GM18873 (cell line): ENCODE measurements around the gene RPS5.
"Not testable (repeated sequence)": the region's sequence is repeated elsewhere in the genome, so short reads cannot be mapped to it uniquely, and the experiment has no call there.

Experiments
- ATAC-seq: cut with Tn5 transposase; IDR thresholded peaks from one replicate; pipeline ENCODE4 v1.9.1; 2021; ENCODE audit warnings: mild to moderate bottlenecking, moderate library complexity, moderate number of reproducible peaks; ENCODE audit not compliant: unreplicated experiment, low FRiP score

The RPS5 gene

DNA sequence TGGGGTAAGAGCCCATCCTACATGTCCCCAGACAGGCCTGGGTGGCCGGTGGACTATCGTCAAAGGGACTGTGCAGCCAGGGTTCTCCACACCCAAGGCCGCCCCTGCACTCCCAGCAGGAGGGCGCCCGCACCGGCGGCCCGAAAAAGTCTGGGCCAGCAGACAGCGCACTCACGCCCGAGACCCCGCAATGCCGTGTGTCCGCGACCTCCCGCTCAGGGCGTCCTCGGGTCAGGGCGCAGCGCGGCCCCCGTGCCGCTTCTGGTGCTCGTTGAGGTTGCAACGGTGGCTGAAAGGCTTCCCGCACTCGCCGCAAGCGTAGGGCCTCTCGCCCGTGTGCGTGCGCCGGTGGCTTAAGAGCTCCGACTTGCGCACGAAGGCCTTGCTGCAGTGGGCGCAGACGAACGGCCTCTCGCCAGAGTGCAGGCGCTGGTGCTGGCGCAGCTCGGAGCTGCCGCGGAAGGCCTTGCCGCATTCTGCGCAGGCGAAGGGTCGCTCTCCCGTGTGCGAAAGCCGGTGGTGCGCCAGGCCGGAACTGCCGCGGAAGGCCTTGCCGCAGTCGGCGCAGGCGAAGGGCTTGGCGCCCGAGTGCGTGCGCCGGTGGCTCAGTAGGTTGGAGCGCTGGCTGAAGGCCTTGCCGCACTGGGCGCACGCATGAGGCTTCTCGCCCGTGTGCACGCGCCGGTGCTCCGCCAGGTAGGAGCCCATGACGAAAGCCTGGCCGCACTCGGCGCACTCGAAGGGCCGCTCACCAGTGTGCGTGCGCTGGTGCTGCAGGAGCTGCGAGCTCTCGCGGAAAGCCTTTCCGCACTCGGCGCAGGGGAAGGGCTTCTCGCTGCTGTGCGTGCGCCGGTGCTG is 30.9 kb upstream of the RPS5 start:
- ATAC-seq = no peak

DNA sequence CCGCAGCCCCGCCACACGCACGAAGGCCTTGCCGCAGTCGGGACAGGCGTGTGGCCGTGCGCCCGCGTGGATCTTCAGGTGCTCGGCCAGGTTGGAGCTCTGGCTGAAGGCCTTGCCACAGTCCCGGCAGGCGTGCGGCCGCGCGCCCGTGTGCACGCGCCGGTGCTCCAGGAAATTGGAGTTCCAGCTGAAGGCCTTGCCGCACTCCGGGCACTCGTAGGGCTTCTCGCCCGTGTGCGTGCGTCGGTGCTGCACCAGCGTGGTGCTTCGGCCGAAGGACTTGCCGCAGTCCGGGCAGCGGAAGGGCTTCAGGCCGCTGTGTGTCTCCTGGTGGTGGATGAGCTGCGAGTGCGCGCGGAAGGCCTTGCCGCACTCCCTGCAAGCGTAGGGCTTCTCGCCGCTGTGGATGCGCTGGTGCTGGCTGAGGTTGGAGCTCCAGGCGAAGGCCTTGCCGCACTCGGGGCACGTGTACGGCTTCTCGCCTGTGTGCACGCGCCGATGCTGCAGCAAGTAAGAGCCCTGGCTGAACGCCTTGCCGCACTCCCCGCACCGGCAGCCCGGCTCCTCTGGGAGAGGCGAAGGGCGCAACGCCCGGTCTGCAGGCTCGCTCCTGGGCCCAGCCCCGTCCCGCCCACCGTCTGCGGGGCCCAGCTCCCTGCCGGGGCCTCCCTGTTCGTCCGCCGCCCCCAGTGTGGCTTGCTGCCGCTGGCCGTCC is 30.1 kb upstream of the RPS5 start:
- ATAC-seq = no peak

DNA sequence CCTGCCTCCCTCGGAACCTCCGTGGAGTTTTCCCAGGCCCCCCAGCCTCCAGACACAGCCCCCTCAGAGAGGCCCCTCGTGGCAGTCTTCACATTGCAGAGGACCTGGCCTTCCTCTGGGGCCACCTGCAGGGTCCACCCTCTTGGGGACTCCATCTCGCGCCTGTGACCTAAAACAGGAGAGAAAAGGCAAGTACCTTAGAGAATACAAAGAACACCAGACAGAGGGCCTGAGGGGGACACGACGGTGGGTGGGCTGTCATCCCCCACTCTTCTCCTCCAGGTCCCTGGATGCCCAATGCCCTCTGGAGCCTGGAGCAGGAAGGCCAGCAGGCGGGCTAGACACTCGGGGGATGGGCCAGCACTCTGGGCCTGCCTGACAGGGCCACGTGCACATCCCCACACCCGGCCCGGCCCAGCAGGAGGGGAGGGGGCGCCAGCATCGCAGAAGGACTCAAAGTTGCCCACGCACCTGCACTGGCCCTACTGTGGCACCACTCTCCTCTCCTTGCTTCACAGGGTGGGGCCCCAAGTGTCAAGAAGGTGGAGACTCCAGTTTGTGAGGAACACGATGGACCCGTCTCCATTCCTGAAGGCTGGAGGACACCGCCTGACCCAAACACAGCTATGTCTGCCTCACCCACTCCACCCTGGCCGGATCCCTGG is 29.5 kb upstream of the RPS5 start:
- ATAC-seq = no peak

DNA sequence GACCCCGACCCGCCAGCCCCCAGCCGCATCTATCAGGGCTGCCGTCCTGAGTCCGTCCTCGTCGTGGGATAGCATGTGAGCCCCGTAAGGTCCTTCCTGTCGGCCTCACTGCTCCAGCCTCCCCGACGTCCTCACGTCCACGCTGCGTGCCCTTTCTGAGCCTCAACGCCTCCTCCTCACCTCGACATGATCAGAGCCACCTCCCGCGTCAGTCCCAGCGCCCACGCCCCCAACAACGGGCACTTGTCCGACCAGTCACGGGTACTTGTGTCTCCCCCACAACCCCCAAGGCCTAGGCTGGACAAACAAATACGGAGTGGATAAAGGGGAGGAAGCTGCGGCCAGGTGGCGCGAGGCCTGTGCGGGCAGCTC is 25.2 kb upstream of the RPS5 start:
- ATAC-seq = no peak

DNA sequence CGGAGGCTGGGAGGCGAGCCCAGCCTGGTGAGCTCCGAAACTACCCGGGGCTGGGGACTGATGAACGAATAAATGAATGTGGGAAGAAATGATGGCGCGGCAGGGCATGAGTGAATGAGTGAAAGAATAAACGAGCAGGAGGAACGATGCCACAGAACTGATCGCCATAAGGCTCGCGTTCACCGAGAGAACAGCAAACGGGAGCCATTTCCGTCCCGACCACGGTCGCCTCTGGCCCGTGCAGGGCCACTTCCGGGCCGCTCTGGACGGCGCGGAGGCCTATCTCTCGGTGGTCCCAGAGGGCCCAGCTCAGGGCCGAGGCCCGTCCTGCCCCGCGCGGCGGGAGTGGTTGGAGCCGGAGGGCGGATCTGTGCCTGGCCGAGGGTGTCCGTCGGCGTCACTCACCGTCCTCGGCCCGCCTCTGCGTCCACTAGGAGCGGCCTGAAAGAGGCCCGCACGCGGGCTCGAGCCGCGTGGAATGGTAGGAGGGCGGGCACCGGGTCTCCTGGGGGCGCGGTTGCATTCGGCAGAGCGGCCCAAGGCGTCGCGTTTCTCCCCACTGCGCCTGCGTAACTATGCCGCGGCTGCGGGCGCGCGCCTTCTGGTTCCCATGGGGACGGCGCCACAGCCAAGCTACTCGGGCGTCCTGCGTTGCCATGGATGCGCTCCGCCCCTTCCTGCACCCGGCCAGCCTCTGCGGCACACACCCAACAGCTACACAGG is 24.6 kb upstream of the RPS5 start, which contains the start of gene ZNF497:
TSS of gene ZNF497 (minus strand) at position 480 of the 723 bp plus-strand sequence. CDS start 5,116 bp downstream, outside the sequence.
- peak; percentile 77 for ATAC-seq

DNA sequence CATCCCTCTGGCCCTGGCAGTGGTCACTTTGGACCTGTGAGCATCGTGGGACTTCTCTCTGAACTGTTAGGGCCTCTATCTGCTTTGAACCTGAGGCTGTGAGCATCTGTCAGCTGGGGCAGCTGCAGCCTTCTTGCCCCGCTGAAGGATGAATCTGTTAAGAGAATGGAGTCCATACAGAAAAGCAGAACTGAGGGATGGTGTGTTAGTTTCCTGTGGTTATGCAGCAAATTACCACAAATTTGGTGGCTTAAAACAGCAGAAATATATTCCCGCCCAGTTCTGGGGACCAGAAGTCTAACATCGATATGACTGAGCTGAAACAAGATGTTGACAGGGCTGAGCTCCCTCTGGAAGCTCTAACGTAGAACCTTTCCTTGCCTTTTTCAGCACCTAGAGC is 22.9 kb upstream of the RPS5 start:
- no peak for ATAC-seq

DNA sequence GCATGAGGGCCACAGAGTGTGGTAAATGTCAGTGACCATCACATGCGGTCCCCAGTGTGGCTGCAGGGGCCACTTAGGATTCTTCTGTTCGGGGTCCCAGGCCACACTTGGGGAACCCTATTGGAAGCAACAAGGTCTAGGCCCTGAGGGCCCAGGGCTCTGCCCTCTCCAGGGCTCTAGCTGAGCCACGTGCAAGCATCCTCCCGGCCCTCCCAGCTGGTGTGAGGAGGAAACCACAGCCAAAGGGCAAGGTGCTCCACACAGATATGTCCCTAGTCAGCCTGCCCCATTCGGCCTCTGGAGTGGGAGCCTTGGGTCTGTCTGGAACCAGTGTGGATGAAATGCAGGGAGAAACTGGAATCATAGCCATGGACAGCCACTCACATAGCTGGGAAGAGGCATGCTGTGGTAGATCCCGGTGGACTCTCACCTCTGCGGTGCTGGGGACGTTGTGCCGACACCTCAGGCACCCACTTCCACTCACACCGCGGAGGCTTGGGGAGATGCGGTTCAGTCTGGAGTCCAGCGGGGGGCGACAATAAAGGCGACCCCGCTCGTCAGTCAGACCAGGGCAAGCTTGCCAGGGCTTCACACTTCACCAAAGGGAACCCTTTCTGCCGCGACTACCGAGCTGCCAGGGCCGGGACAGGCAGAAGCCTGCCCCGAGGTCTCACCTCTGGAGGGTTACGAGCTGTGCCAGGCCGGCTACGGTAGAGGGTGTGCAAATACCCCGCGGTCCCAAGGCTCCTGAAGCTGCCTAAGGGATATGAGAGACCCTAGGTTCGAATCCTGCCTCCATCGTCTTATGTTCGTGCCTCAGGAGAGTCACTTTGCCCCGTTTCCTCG is 20.3 kb upstream of the RPS5 start:
- ATAC-seq = no peak

DNA sequence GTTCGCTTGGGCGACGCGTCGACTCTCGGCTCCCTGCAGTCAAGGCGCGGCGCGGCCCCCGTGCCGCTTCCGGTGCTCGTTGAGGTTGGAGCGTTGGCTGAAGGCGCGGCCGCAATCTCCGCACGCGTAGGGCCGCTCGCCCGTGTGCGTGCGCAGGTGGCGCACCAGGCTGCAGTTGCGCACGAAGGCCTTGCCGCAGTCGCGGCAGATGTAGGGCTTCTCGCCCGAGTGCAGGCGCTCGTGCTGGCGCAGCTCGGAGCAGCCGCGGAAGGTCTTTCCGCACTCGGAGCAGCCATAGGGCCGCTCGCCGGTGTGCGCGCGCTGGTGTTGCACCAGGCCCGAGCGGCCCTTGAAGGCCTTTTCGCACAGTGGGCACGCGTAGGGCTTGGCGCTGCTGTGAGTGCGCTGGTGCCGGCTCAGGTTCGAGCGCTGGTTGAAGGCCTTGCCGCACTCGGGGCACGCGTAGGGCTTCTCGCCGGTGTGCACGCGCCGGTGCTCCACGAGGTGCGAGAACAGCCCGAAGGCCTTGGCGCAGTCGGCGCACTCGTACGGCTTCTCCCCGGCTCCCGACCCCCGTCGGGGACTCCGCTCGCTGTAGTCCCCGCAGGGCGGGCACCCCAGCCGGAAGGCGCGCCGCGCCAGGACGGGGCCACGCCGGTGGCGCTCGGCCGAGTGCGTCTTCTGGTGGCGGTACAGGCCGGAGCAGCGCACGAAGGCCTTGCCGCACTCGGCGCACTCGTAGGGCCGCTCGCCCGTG is 19.2 kb upstream of the RPS5 start:
- ATAC-seq = no peak

DNA sequence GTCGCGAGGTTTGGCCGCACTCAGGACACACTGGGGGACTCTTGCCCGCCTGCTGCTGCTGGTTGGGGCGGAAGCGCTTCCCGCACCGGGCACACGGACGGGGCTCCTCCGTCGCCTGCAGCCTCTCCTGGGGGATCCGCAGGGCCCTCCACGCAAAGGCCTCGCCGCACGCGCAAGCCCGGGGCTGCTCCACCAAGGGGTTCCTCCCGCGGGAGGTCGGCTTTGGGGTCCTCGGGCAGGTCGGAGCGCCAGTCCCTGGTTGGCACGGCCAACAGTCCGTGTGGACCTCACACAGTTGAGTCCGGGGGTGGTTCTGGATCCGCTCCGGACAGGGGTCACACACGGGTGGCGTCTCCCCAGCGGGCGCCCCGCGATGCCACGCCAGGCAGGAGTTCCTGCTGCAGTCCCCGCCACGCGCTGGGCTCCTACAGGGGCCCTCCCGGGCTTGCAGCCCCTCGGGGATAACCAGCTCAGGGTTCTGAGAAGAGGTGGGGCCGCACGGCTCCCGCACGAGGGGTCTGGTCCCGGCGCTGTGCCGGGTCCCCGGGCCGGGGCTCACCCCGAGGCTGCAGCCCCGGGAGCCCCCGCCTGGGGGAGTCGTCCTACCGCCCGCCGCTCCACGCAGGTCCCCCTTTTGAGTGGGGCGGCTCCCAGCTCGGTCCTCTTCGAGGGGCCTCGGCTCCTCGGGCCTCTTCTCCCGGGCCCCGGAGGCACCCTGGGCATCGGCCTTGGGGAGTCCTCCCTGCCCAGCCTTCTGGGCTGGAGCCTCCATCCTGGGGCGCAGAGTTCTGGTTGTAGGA is 18.3 kb upstream of the RPS5 start:
- ATAC-seq = no peak

DNA sequence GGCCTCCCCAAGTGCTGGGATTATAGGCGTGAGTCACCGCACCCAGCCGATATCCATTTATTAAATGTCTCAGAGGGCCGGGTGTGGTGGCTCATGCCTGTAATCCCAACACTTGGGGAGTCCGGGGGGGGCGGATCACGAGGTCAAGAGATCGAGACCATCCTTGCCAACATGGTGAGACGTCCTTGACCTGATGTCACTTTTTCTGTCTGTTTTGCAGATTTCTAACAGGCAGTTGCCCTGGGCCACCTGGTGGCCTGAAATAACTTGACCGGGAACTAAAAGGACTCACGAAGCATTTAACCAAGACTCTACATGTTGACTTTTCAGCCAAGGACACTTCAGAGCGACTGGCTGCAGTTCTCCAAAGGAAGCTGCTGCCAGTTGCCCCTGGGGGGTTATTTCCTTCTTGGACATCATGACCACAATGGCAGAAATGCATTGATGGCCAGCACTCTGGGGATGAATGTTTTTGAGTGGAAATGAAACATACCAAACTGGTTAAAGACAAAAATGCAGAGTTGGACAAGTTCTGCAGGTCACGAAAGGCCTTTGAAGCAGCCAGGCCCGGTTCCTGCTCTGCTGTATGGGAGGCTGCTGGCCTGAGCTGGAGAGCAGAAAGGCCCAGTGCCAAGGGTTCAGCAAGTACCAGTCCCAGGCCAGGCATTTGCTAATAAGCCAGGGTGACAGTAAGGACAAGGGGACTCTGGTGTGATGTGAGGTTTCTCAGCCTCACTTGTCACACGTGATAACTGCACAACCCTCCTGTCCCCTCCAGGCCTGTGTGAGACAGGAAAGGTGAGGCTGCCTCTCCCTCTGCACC is 14.5 kb upstream of the RPS5 start:
- no peak for ATAC-seq

DNA sequence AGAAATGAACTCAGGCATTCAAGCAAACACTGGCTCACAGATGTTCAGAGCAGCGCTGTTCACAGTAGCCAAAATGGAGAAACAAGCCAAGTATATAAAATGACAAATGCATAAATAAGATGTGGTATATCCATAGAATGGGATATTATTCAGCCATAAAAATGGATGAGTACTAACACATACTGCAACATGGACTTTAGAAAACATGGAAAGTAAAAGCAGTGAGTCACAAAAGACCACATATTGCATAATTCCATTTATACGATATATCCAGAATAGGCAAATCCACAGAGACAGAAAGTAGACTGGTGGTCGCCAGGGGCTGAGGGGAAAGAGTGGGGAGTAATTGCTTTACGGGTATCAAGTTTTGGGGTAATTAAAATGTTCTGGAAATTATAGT is 12.9 kb upstream of the RPS5 start:
- no peak for ATAC-seq

DNA sequence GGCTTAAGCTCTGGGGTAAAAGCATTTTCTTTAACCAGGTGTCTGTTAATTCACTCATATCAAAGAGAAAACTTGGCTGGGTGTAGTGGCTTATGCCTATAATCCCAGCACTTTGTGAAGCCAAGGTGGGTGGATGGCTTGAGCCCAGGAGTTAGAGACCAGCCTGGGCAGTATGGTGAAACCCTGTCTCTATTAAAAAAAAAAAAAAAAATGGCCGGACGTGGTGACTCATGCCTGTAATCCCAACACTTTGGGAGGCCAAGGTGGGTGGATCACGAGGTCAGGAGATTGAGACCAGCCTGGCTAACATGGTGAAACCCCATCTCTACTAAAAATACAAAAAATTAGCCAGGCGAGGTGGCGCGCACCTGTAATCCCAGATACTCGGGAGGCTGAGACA is 10.3 kb upstream of the RPS5 start:
- not testable (repeated sequence) for ATAC-seq

DNA sequence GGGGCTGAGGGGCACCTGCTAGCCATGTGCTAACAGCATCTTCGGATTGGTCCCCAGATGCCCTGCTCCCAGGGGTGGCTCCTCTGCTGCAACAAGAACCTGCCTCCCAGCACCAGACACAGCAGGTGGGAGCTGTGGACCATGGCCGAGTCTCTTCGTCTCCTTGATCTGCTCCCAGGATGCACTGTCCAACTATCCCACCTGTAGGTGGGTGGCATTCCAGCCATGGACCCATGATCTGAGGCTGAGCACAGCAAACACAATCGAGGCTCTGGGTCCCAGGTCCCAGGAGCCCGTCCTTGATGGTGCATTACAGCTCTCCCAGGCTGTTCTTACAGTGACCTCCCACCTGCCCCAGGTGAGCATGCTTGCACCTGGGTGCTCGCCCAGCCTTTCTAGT is 7.8 kb upstream of the RPS5 start:
- ATAC-seq = no peak

DNA sequence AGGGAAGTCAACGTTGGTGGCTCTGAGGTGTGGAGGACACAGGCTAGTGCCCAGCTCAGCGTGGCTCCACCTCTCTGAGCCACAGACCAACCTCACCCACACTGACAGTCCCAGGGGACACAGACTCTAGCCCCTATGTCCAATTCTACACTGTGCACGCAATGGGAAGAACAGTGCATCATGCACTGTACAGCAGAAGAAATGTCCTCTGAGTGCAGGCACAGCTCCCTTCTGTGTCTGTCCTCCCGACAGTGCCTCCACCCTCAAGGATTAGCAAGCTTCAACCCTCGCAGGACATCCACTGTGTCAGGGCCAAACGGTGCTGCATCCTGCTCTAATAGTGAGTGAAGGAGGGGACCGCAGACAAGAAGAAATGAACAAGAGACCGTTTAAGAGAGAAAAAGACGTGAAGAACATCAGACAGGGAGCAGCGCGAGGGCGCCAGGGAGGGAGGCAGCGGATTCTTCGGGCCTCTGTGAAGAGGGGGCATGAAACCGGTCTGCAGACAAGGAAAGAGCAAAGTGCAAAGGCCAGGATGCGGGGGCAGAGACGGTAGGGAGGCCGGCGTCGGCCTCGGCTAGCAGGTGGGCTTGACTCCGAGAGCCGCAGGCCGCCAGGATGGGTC is 6.9 kb upstream of the RPS5 start:
- no peak for ATAC-seq

DNA sequence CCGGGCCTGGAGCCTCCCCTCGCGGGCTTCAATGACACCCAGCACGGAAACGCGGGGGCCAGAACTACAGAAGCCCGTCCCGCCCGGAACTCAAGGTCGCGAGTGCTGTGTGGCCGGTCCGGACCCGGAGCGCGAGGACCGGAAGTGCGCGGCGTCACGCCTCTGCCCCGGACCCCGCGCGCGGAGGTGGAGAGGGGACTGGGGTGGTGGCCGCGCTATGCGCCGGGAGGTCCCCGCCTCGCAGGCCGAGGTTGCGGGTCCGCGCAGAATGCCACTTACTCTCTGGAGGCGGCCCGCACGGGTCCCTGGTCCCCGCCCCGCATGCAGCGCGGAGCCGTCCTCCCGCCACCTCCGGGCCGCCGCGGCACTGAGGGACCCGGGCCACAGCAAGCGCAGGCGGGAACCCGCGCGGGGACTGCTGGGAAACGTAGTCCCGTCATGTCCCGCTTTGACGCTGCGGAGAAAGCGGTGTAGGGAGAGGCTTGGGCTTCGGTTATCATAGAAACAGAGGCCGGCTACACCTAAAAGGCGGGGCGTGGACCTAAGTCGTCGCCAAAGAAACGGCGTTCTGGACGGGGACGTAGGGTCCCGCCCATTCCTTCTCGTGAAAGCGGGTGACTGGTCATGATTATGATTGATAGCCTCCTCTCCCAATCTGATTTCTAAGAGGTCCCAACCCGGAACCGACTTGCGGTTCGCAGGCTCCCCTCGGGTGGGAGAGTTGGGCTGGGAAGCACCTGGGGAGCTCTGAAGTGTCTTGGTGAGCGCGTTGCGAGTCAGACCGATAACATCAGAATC is 6.2 kb upstream of the RPS5 start, which contains the start of gene ZNF837:
TSS of gene ZNF837 (minus strand) at position 369 of the 798 bp plus-strand sequence. CDS start 11,698 bp downstream, outside the sequence.
- ATAC-seq = peak; percentile 84
